IMR-90 (cell line): Measurements from ENCODE around the gene MRPS26. TPM values are rescaled to one million over a fixed set of nuclear protein-coding genes. Genes with fewer than 3 reads are reported as not detected.

Source experiments
- ATAC-seq: fragments of 200-7000 bp; cut with Tn5 transposase; 2 replicates; pipeline ENCODE4 v1.9.1; 2020; ENCODE audit warnings: low read depth, mild to moderate bottlenecking, moderate library complexity
- BruUV-seq: library from RNA; stranded (reverse); fragments of 400-500 nt; replicated peaks from 2 replicates; lab custom pipeline; 2021; lab: Mats Ljungman, UMichigan
- CTCF ChIA-PET: fragments of 300-600 bp; formaldehyde crosslinking; extraction: SDS; loops from one replicate; lab custom pipeline; 2021; ENCODE audit warnings: antibody characterized with exemption; lab: Yijun Ruan, JAX
- POLR2A ChIA-PET: fragments of 300-600 bp; sonication (Branson Sonifier 250); formaldehyde crosslinking; loops from one replicate; lab custom pipeline; 2022; ENCODE audit warnings: antibody characterized with exemption; ENCODE audit not compliant: unreplicated experiment; lab: Charles Lee
- DNase-seq: peaks from one replicate; pipeline ENCODE4 v3.0.0; 2013
- H2AFZ ChIP-seq: replicated peaks from 2 replicates; pipeline ENCODE3; 2013; ENCODE audit warnings: low read length, mild to moderate bottlenecking; ENCODE audit not compliant: poor library complexity
- H2AK5ac ChIP-seq: 2 replicates; pipeline ENCODE4 v1.6.1; 2013; ENCODE audit warnings: low read depth, low read length, inconsistent platforms
- H2AK9ac ChIP-seq: replicated peaks from 2 replicates; pipeline ENCODE3; 2013; ENCODE audit warnings: mild to moderate bottlenecking, low read depth, low read length, moderate library complexity; ENCODE audit not compliant: poor library complexity
- H2BK120ac ChIP-seq: 2 replicates; pipeline ENCODE4 v1.6.1; 2013; ENCODE audit warnings: low read depth, low read length, inconsistent platforms
- H2BK15ac ChIP-seq: 3 replicates; pipeline ENCODE4 v1.6.1; 2013; ENCODE audit warnings: low read depth, low read length, inconsistent platforms
- H2BK20ac ChIP-seq: 2 replicates; pipeline ENCODE4 v1.6.1; 2013; ENCODE audit warnings: low read depth, mild to moderate bottlenecking, inconsistent platforms, low read length, moderate library complexity
- H2BK5ac ChIP-seq: 2 replicates; pipeline ENCODE4 v1.6.1; 2013; ENCODE audit warnings: mild to moderate bottlenecking, low read depth, low read length, inconsistent platforms; ENCODE audit not compliant: poor library complexity, severe bottlenecking
- H3K14ac ChIP-seq: replicated peaks from 2 replicates; pipeline ENCODE4 v1.6.1; 2013; ENCODE audit warnings: low read depth, low read length, inconsistent platforms
- H3K18ac ChIP-seq: 2 replicates; pipeline ENCODE4 v1.6.1; 2013; ENCODE audit warnings: low read depth, low read length, control low read depth
- H3K23ac ChIP-seq: 2 replicates; pipeline ENCODE4 v1.6.1; 2013; ENCODE audit warnings: low read depth, low read length, inconsistent platforms
- H3K27ac ChIP-seq: 2 replicates; pipeline ENCODE4 v1.5.1; 2013; ENCODE audit warnings: mild to moderate bottlenecking, control low read depth, low read length; ENCODE audit not compliant: insufficient read depth
- H3K27me3 ChIP-seq: 2 replicates; pipeline ENCODE4 v1.6.1; 2013; ENCODE audit warnings: low read length; ENCODE audit not compliant: control insufficient read depth, insufficient read depth
- H3K36me3 ChIP-seq: 2 replicates; pipeline ENCODE4 v1.6.1; 2013; ENCODE audit warnings: low read length, mixed read lengths; ENCODE audit not compliant: control insufficient read depth, insufficient read depth
- H3K4ac ChIP-seq: 2 replicates; pipeline ENCODE4 v1.6.1; 2013; ENCODE audit warnings: low read depth, low read length, inconsistent platforms
- H3K4me1 ChIP-seq: 2 replicates; pipeline ENCODE4 v1.6.1; 2013; ENCODE audit warnings: low read length, mixed read lengths; ENCODE audit not compliant: control insufficient read depth, insufficient read depth
- H3K4me2 ChIP-seq: 2 replicates; pipeline ENCODE4 v1.6.1; 2013; ENCODE audit warnings: low read depth, mild to moderate bottlenecking, control low read depth, low read length, moderate library complexity
- H3K4me3 ChIP-seq: 2 replicates; pipeline ENCODE4 v1.5.1; 2013; ENCODE audit warnings: low read depth, mild to moderate bottlenecking, control low read depth, low read length, moderate library complexity; ENCODE audit not compliant: insufficient read depth
- H3K56ac ChIP-seq: 2 replicates; pipeline ENCODE4 v1.6.1; 2013; ENCODE audit warnings: low read length, inconsistent platforms; ENCODE audit not compliant: insufficient read depth; ENCODE audit errors: extremely low read depth
- H3K79me1 ChIP-seq, 2 experiments: 2 replicates each; pipeline ENCODE4 v1.6.1; 2013; ENCODE audit warnings: low read length in 2 of 2, inconsistent platforms in 1 of 2, low read depth in 1 of 2
- H3K9ac ChIP-seq: 2 replicates; pipeline ENCODE4 v1.6.1; 2013; ENCODE audit warnings: low read depth, low read length, control low read depth
- H3K9me1 ChIP-seq: 2 replicates; pipeline ENCODE4 v1.6.1; 2013; ENCODE audit warnings: low read length, inconsistent platforms; ENCODE audit not compliant: insufficient read depth
- H3K9me3 ChIP-seq: 2 replicates; pipeline ENCODE4 v1.6.1; 2013; ENCODE audit warnings: low read length; ENCODE audit not compliant: control insufficient read depth, insufficient read depth
- H4K20me1 ChIP-seq: 2 replicates; pipeline ENCODE4 v1.6.1; 2013; ENCODE audit warnings: low read length, inconsistent platforms; ENCODE audit not compliant: insufficient read depth
- H4K5ac ChIP-seq: 2 replicates; pipeline ENCODE4 v1.6.1; 2013; ENCODE audit warnings: mild to moderate bottlenecking, low read depth, low read length, control low read depth
- H4K8ac ChIP-seq, 2 experiments: 2 replicates each; pipeline ENCODE4 v1.6.1; 2013; ENCODE audit warnings: low read depth in 2 of 2, low read length in 2 of 2, control low read depth in 1 of 2, inconsistent platforms in 1 of 2
- H4K91ac ChIP-seq: 2 replicates; pipeline ENCODE4 v1.6.1; 2013; ENCODE audit warnings: low read depth, low read length, inconsistent platforms; ENCODE audit not compliant: insufficient read depth
- MAZ ChIP-seq: IDR thresholded peaks from 2 replicates; pipeline ENCODE4 v1.6.1; 2012; ENCODE audit warnings: low read depth, mild to moderate bottlenecking, low read length, improper control_type of control experiment, moderate library complexity, borderline replicate concordance
- MXI1 ChIP-seq: IDR thresholded peaks from 2 replicates; pipeline ENCODE4 v1.6.1; 2012; ENCODE audit warnings: low read depth, mild to moderate bottlenecking, low read length, moderate library complexity, borderline replicate concordance
- WGBS, 2 experiments: methylation state at CpG; one replicate each; pipeline versions ENCODE4 v1.1.5 to v1.1.7; 2013; ENCODE audit warnings: missing lambda C conversion rate in 2 of 2; ENCODE audit not compliant: insufficient read length in 1 of 2; ENCODE audit errors: extremely low coverage in 2 of 2; 5-methylcytosine and 5-hydroxymethylcytosine counted together
- dilution Hi-C: fragments of 300-500 bp; cut with HindIII; formaldehyde crosslinking; loops from one replicate; pipeline ENCODE4 v1.14.3; 2018; ENCODE audit warnings: low sequenced_read_pairs; ENCODE audit not compliant: unreplicated experiment
- in situ Hi-C: fragments of 300-500 bp; cut with MboI; formaldehyde crosslinking; loops from 3 replicates; pipeline ENCODE4 v1.14.3; 2019; ENCODE audit warnings: low sequenced_read_pairs, inconsistent platforms, mixed read lengths
- intact Hi-C: fragments of 100-400 bp; cut with micrococcal nuclease; formaldehyde crosslinking; loops from 2 replicates; pipeline ENCODE4 v1.10.0; 2022
- polyA plus RNA-seq, 3 experiments: library from polyadenylated mRNA; depleted of rRNA; stranded (reverse); fragments of >200 nt; gene quantifications; 2 replicates each; pipeline ENCODE4 v1.2.3, GENCODE V29; 2012; ENCODE audit warnings: low replicate concordance in 1 of 3
- total RNA-seq: library from RNA; depleted of rRNA; stranded (reverse); fragments of >200 nt; gene quantifications from 2 replicates; pipeline ENCODE4 v1.2.3, GENCODE V29; 2012

Gene MRPS26
- total and polyA plus RNA-seq, 2 of the 4 experiments (the other 2 are of a cell fraction) = 22.2 to 38.6 TPM

DNA sequence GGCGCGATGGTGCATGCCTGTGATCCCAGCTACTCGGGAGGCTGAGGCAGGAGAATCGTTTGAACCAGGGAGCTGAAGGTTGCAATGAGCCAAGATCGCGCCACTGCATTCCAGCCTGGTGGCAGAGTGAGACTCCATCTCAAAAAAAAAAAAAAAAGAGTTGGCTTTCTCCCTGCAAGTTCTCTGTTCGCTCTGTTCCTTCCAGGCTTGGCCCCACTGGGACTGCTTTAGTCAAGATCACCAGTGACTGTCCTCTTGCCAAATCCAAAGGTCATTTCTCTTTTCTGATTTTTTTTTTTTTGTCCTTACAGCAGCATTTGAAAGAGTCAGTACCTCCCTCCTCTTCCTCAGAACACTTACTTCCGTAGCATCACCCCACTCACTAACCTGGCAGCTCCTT lies 13.2 kb upstream of the MRPS26 start:
- H3K4me2 ChIP-seq = no peak overlapping the region
- H4K20me1 ChIP-seq = no peaks in the 10 kb centered on the region
- no peak overlapping the region for H3K56ac ChIP-seq
- no peak overlapping the region for H2AFZ ChIP-seq
- H2BK15ac ChIP-seq = no peak overlapping the region
- CTCF ChIA-PET = no interaction called here
- DNase-seq (no peak), ATAC-seq (no peak)
- H4K8ac ChIP-seq = no peak overlapping the region
- H3K9me3 ChIP-seq = no peaks in the 10 kb centered on the region
- H3K27ac ChIP-seq = no peak overlapping the region
- H2BK120ac ChIP-seq = no peak overlapping the region
- H3K79me1 ChIP-seq = no peaks in the 10 kb centered on the region
- WGBS, 2 experiments = 92% methylated on average over 5 of the region's 8 CpGs; no CpG with 5 or more reads in 1 of the 2 experiments
- no peak overlapping the region for H3K4ac ChIP-seq
- no peak overlapping the region for H3K23ac ChIP-seq
- no peak overlapping the region for H3K4me3 ChIP-seq
- no peak overlapping the region for H2AK9ac ChIP-seq
- H3K27me3 ChIP-seq = no peaks in the 10 kb centered on the region
- H3K9me1 ChIP-seq = 0 out of 2 replicates have a peak, but pooled peaks cover 3% of the 10 kb centered on the region
- no peak overlapping the region for H4K91ac ChIP-seq
- H3K4me1 ChIP-seq = no peaks in the 10 kb centered on the region
- no peak overlapping the region for H2BK20ac ChIP-seq
- no peak overlapping the region for H3K9ac ChIP-seq
- POLR2A ChIA-PET = no interaction called here
- no peak overlapping the region for H3K14ac ChIP-seq
- H2BK5ac ChIP-seq = no peak overlapping the region
- no peak overlapping the region for H4K5ac ChIP-seq
- no peak overlapping the region for H2AK5ac ChIP-seq
- dilution Hi-C loops = no loop called here
- BruUV-seq = no TSS peak
- intact Hi-C loops = no loop called here
- peaks cover 48% of the 10 kb centered on the region for H3K36me3 ChIP-seq
- in situ Hi-C loops = no loop called here
- no peak overlapping the region for H3K18ac ChIP-seq
- TF ChIP-seq MXI1 (no peak), MAZ (no peak)
